ENCODE results near the gene HABP4.

DNA sequence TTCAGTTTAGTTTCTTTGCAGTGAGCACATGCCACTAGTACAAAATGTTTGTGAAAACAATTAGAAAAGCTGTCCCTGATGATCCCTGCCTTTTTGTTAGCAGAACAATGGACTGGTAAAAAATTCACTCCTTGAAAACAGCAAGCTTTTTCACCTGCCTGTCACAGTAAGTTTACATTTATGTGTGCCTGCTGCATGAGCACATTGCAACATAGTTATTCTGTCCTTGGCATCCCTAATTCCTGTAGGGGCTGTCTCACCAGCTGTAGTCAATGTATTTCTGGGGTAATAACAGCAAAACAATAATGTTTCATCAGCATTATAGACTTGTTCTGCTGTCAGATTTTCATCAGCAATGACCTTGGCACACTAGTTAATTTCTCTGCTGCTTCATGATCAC lies 20.2 kb upstream of the HABP4 start:
- TF ChIP-seq, protein P1, sequence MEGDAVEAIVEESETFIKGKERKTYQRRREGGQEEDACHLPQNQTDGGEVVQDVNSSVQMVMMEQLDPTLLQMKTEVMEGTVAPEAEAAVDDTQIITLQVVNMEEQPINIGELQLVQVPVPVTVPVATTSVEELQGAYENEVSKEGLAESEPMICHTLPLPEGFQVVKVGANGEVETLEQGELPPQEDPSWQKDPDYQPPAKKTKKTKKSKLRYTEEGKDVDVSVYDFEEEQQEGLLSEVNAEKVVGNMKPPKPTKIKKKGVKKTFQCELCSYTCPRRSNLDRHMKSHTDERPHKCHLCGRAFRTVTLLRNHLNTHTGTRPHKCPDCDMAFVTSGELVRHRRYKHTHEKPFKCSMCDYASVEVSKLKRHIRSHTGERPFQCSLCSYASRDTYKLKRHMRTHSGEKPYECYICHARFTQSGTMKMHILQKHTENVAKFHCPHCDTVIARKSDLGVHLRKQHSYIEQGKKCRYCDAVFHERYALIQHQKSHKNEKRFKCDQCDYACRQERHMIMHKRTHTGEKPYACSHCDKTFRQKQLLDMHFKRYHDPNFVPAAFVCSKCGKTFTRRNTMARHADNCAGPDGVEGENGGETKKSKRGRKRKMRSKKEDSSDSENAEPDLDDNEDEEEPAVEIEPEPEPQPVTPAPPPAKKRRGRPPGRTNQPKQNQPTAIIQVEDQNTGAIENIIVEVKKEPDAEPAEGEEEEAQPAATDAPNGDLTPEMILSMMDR (IDR thresholded peaks at IDR 0.05) = no peak
- TF ChIP-seq POLR2A (IDR thresholded peaks at IDR 0.05) = no peak

Data from gastroesophageal sphincter (tissue), 3 donors.